K562 (cell line): ENCODE measurements around the gene THADA. TPM values are rescaled to one million over a fixed set of nuclear protein-coding genes. Genes with fewer than 3 reads are reported as not detected.
A peak's percentile ranks its signal among the peaks of the same experiment; 100 is the strongest.

ENCODE experiments used
- CBX3 ChIP-seq, 2 experiments: IDR thresholded peaks; 1 replicate in 1 of 2; 2 replicates in 1 of 2; pipeline ENCODE4 v1.6.1; 2012; ENCODE audit warnings: inconsistent platforms in 2 of 2, low read length in 2 of 2, borderline replicate concordance in 1 of 2, control low read depth in 1 of 2
- E2F3 ChIP-seq: fragments of 250-450 bp; sonication (Bioruptor Pico); IDR thresholded peaks from 2 replicates; pipeline ENCODE4 v1.4.0; 2020; ENCODE audit warnings: mild to moderate bottlenecking
- ERF ChIP-seq: fragments of 450-650 bp; formaldehyde crosslinking; IDR thresholded peaks from 2 replicates; pipeline ENCODE4 v1.4.0; 2020; ENCODE audit warnings: mild to moderate bottlenecking, mixed read lengths
- ESRRA ChIP-seq: fragments of 450-650 bp; IDR thresholded peaks from 2 replicates; pipeline ENCODE4 v1.6.1; 2014; ENCODE audit warnings: low read depth, mild to moderate bottlenecking, moderate library complexity, borderline replicate concordance
- KDM2B ChIP-seq: fragments of 250-450 bp; sonication (Bioruptor Pico); IDR thresholded peaks from 2 replicates; pipeline ENCODE4 v1.8.0; 2021; ENCODE audit warnings: mild to moderate bottlenecking, moderate library complexity
- MYBL2 ChIP-seq, 2 experiments: fragments of 450-650 bp in 1 of 2; sonication (generic) in 1 of 2; formaldehyde crosslinking in 1 of 2; IDR thresholded peaks; 2 replicates each; pipeline versions ENCODE4 v1.6.1 to v1.8.1; 2017 to 2022; ENCODE audit warnings: borderline replicate concordance in 1 of 2, inconsistent platforms in 1 of 2, low read depth in 1 of 2, mild to moderate bottlenecking in 1 of 2, missing genetic modification reagents in 1 of 2, moderate library complexity in 1 of 2
- MYC ChIP-seq, 2 experiments: fragments of 250-450 bp in 1 of 2; sonication (Bioruptor Pico) in 1 of 2; IDR thresholded peaks; 2 replicates each; pipeline versions ENCODE4 v1.5.1 to v1.6.1; 2012 to 2021; ENCODE audit warnings: low read depth in 2 of 2, borderline replicate concordance in 1 of 2, improper control_type of control experiment in 1 of 2, low read length in 1 of 2, mild to moderate bottlenecking in 1 of 2, moderate library complexity in 1 of 2
- NONO ChIP-seq, 2 experiments: fragments of 200-400 bp in 1 of 2; fragments of 450-650 bp in 1 of 2; formaldehyde crosslinking in 1 of 2; IDR thresholded peaks; 2 replicates each; pipeline ENCODE4 v1.6.1; 2017; ENCODE audit warnings: low read depth in 2 of 2, mild to moderate bottlenecking in 2 of 2, moderate library complexity in 2 of 2, low read length in 1 of 2
- SIN3A ChIP-seq, 2 experiments: fragments of 150-350 bp in 1 of 2; IDR thresholded peaks; 2 replicates each; pipeline ENCODE4 v1.6.1; 2011 to 2016; ENCODE audit warnings: borderline replicate concordance in 2 of 2, low read depth in 2 of 2, low read length in 2 of 2, mild to moderate bottlenecking in 2 of 2, moderate library complexity in 2 of 2; ENCODE audit not compliant: control insufficient read depth in 1 of 2
- SMC3 ChIP-seq: conservative IDR thresholded peaks from 2 replicates; pipeline ENCODE4 v1.6.1; 2011; ENCODE audit warnings: low read depth, low read length, improper control_type of control experiment; ENCODE audit not compliant: insufficient read depth
- SNIP1 ChIP-seq: fragments of 450-650 bp; IDR thresholded peaks from 2 replicates; pipeline ENCODE4 v1.7.1; 2017; ENCODE audit warnings: low read depth, mild to moderate bottlenecking
- SRSF7 ChIP-seq: fragments of 200-400 bp; formaldehyde crosslinking; optimal IDR thresholded peaks from 2 replicates; pipeline ENCODE3; 2017; ENCODE audit warnings: mild to moderate bottlenecking, low read depth, low read length
- TSC22D4 ChIP-seq: fragments of 450-650 bp; IDR thresholded peaks from 2 replicates; pipeline ENCODE4 v1.6.1; 2016; ENCODE audit warnings: missing genetic modification characterization, missing biosample characterization, control low read depth
- ZBTB33 ChIP-seq: sonication (generic); formaldehyde crosslinking; IDR thresholded peaks from 2 replicates; pipeline ENCODE4 v1.8.1; 2023; ENCODE audit warnings: mild to moderate bottlenecking, missing genetic modification reagents
- ZNF431 ChIP-seq: sonication (generic); formaldehyde crosslinking; IDR thresholded peaks from 2 replicates; pipeline ENCODE4 v1.8.0; 2022; ENCODE audit warnings: mild to moderate bottlenecking, missing genetic modification reagents
- polyA plus RNA-seq, 8 experiments: library from polyadenylated mRNA; depleted of rRNA in 4 of 8; stranded (reverse) in 5 of 8; unstranded in 3 of 8; fragments of >200 nt; fragmentation: Nextera tagmentation in 2 of 8; fragmentation: Illumina TruSeq in 1 of 8; extraction: Ambion mirVana in 2 of 8; extraction: Trizol in 1 of 8; gene quantifications; 2 replicates each; pipeline versions ENCODE4 v1.2.1 to v1.2.3, GENCODE V29; 2011 to 2014; ENCODE audit warnings: inconsistent platforms in 1 of 8, missing spikeins in 1 of 8
- total RNA-seq, 7 experiments: library from RNA; depleted of rRNA in 6 of 7; stranded (reverse); fragments of >200 nt in 6 of 7; fragmentation: Illumina TruSeq in 2 of 7; extraction: Trizol in 2 of 7; gene quantifications; 2 replicates each; pipeline versions ENCODE4 v1.2.1 to v1.2.3, GENCODE V29; 2011 to 2021; ENCODE audit warnings: low replicate concordance in 1 of 7

THADA gene
- total and polyA plus RNA-seq, 9 of the 15 experiments (the other 6 are each of a cell fraction or from before 2014, with no cell fraction given): 17.8 to 34.7 (median 31.9) TPM

GRCh38 chr2:43225093-43225787 is 370.6 kb downstream of the THADA start (continued):
- TF ChIP-seq CBX3 (IDR thresholded peaks at IDR 0.05; ENCODE audit: borderline replicate concordance in 1 of 2, low read length in 2 of 2) (peak in 1 of 2 experiments; percentile 57; a peak in 1 of 3 replicates), TSC22D4 (tag) (no peak), ESRRA (no peak), ZBTB33 (peak; percentile 24; the same call in 1 of the 2 replicates), ZNF431 (CRISPR knock-in tag) (peak; percentile 74), SNIP1 (no peak), E2F3 (CRISPR knock-in tag) (0 out of 2 replicates have a peak, but pooled peaks have one; percentile 35), SMC3 (no peak), SRSF7 (no peak), KDM2B (CRISPR knock-in tag) (peak; percentile 95), ERF (CRISPR knock-in tag) (peak; percentile 56; the same call in 1 of the 2 replicates), NONO (IDR thresholded peaks at IDR 0.05; ENCODE audit: low read depth in 2 of 2, low read length in 1 of 2) (no peak), MYC (IDR thresholded peaks at IDR 0.05; ENCODE audit: low read depth, low read length) (peak; percentile 39; the same call in 1 of the 2 replicates), MYC (CRISPR knock-in tag; IDR thresholded peaks at IDR 0.05; ENCODE audit: borderline replicate concordance, low read depth) (peak; percentile 77; the same call in 1 of the 2 replicates), SIN3A (IDR thresholded peaks at IDR 0.05; ENCODE audit: borderline replicate concordance in 2 of 2, control insufficient read depth in 1 of 2, low read depth in 2 of 2, low read length in 2 of 2) (peak in 1 of 2 experiments; percentile 43; a peak in 1 of 4 replicates), MYBL2 (IDR thresholded peaks at IDR 0.05; ENCODE audit: low read depth) (no peak), MYBL2 (CRISPR knock-in tag; IDR thresholded peaks at IDR 0.05; ENCODE audit: borderline replicate concordance) (no peak)
